ENCODE results near the gene CBX4.

Gene CBX4

GRCh38 chr17:79785900-79786810 is 53.1 kb downstream of the CBX4 start:
- no peak for DNase-seq

GRCh38 chr17:79785017-79785899 is 54.0 kb downstream of the CBX4 start:
- DNase-seq = no peak

- no peak for DNase-seq
Measured at GRCh38 chr17:79784353-79785016, 54.8 kb downstream of the CBX4 start.

GRCh38 chr17:79783891-79784290 is 55.3 kb downstream of the CBX4 start:
- no peak for DNase-seq
